GM12878 (cell line): ENCODE results near the gene PRKRA. TPM values are rescaled to one million over a fixed set of nuclear protein-coding genes. Genes with fewer than 3 reads are reported as not detected.

Experiments used
- ATF7 ChIP-seq: fragments of 450-650 bp; IDR thresholded peaks from 2 replicates; pipeline ENCODE4 v1.6.1; 2016; ENCODE audit warnings: low read depth, mild to moderate bottlenecking
- BMI1 ChIP-seq: fragments of 450-650 bp; IDR thresholded peaks from 2 replicates; pipeline ENCODE4 v1.6.1; 2016; ENCODE audit warnings: mild to moderate bottlenecking, moderate library complexity, borderline replicate concordance
- CHD1 ChIP-seq: IDR thresholded peaks from 2 replicates; pipeline ENCODE4 v1.6.1; 2012; ENCODE audit warnings: low read depth, low read length, improper control_type of control experiment
- HDGF ChIP-seq: fragments of 450-650 bp; IDR thresholded peaks from 2 replicates; pipeline ENCODE4 v1.6.1; 2016; ENCODE audit warnings: antibody characterized with exemption
- KAT2A ChIP-seq: conservative IDR thresholded peaks from 2 replicates; pipeline ENCODE4 v1.6.1; 2011; ENCODE audit warnings: low read depth, low read length; ENCODE audit not compliant: control insufficient read depth
- KLF5 ChIP-seq: fragments of 450-650 bp; IDR thresholded peaks from 2 replicates; pipeline ENCODE4 v1.6.1; 2014; ENCODE audit warnings: mild to moderate bottlenecking; ENCODE audit not compliant: partially characterized antibody
- POLR2A ChIP-seq: IDR thresholded peaks from 2 replicates; pipeline ENCODE4 v1.6.1; 2011; ENCODE audit warnings: low read depth, mild to moderate bottlenecking, low read length
- SMAD5 ChIP-seq: IDR thresholded peaks from 2 replicates; pipeline ENCODE4 v1.6.1; 2016; ENCODE audit warnings: antibody characterized with exemption, low read depth
- TARDBP ChIP-seq: IDR thresholded peaks from 2 replicates; pipeline ENCODE4 v1.6.1; 2016; ENCODE audit warnings: borderline replicate concordance
- TCF7 ChIP-seq: IDR thresholded peaks from 2 replicates; pipeline ENCODE4 v1.6.1; 2014; ENCODE audit warnings: antibody characterized with exemption, borderline replicate concordance
- ZBTB11 ChIP-seq: fragments of 450-650 bp; formaldehyde crosslinking; IDR thresholded peaks from 2 replicates; pipeline ENCODE4 v1.5.0; 2022; ENCODE audit warnings: mild to moderate bottlenecking, missing genetic modification characterization
- ZBTB33 ChIP-seq: fragments of 450-650 bp; IDR thresholded peaks from 2 replicates; pipeline ENCODE4 v1.6.1; 2017; ENCODE audit warnings: mild to moderate bottlenecking
- polyA plus RNA-seq, 11 experiments: library from polyadenylated mRNA; depleted of rRNA in 4 of 11; unstranded in 6 of 11; stranded (reverse) in 5 of 11; fragments of >200 nt; fragmentation: Nextera tagmentation in 4 of 11; fragmentation: Illumina TruSeq in 1 of 11; extraction: Ambion mirVana in 4 of 11; extraction: Trizol in 1 of 11; gene quantifications; 1 replicate in 1 of 11; 2 replicates in 10 of 11; pipeline versions ENCODE4 v1.2.1 to v1.2.3, GENCODE V29; 2011 to 2016; ENCODE audit warnings: inconsistent platforms in 2 of 11, missing spikeins in 2 of 11, low read depth in 1 of 11
- total RNA-seq, 4 experiments: library from RNA; depleted of rRNA in 3 of 4; stranded (reverse); fragments of >200 nt in 3 of 4; fragmentation: Illumina TruSeq in 1 of 4; extraction: Trizol in 1 of 4; gene quantifications; 2 replicates each; pipeline versions ENCODE4 v1.2.1 to v1.2.3, GENCODE V29; 2013 to 2021

PRKRA gene
- total and polyA plus RNA-seq, 10 of the 15 experiments (the other 5 are each of a cell fraction or from before 2014, with no cell fraction given) = 19.1 to 75.6 (median 51.7) TPM

- TF ChIP-seq POLR2A (peak; percentile 67), KLF5 (no peak), CHD1 (no peak), ATF7 (peak; percentile 72), ZBTB11 (CRISPR knock-in tag) (no peak), KAT2A (no peak), TCF7 (peak; percentile 56; the same call in 1 of the 2 replicates), ZBTB33 (no peak), HDGF (no peak), SMAD5 (no peak), BMI1 (peak; percentile 75), TARDBP (peak; percentile 81; the same call in 1 of the 2 replicates)
Observed at GRCh38 chr2:178404368-178404767, 46.6 kb downstream of the PRKRA start (continued).
